HEK293T (cell line): Measurements from ENCODE around the gene GPR39.

Experiments used
- CTCF ChIA-PET: fragments of 350-600 bp; formaldehyde crosslinking; extraction: SDS; loops from one replicate; lab custom pipeline; 2021; ENCODE audit warnings: antibody characterized with exemption, inconsistent platforms; lab: Yijun Ruan, JAX
- POLR2A ChIA-PET: fragments of 350-600 bp; formaldehyde crosslinking; extraction: SDS; loops from one replicate; lab custom pipeline; 2020; ENCODE audit warnings: antibody characterized with exemption, inconsistent platforms; lab: Yijun Ruan, JAX
- DNase-seq: peaks from one replicate; pipeline ENCODE4 v3.0.0; 2012; ENCODE audit warnings: mixed read lengths; ENCODE audit errors: extremely low spot score
- ARNT ChIP-seq: fragments of 450-650 bp; IDR thresholded peaks from 2 replicates; pipeline ENCODE4 v1.6.1; 2017; ENCODE audit warnings: mild to moderate bottlenecking
- BHLHE40 ChIP-seq: fragments of 450-650 bp; IDR thresholded peaks from 2 replicates; pipeline ENCODE4 v1.6.1; 2016; ENCODE audit warnings: mild to moderate bottlenecking, moderate library complexity, borderline replicate concordance
- CTBP1 ChIP-seq: fragments of 450-650 bp; IDR thresholded peaks from 2 replicates; pipeline ENCODE4 v1.6.1; 2016; ENCODE audit warnings: borderline replicate concordance
- ELF4 ChIP-seq: fragments of 450-650 bp; IDR thresholded peaks from 2 replicates; pipeline ENCODE4 v1.6.1; 2017; ENCODE audit warnings: antibody characterized with exemption
- FOXA1 ChIP-seq: fragments of 450-650 bp; IDR thresholded peaks from 2 replicates; pipeline ENCODE4 v1.6.1; 2016; ENCODE audit warnings: mild to moderate bottlenecking
- FOXK2 ChIP-seq: fragments of 450-650 bp; IDR thresholded peaks from 2 replicates; pipeline ENCODE4 v1.6.1; 2016; ENCODE audit warnings: mild to moderate bottlenecking
- FOXM1 ChIP-seq: fragments of 450-650 bp; IDR thresholded peaks from 2 replicates; pipeline ENCODE4 v1.6.1; 2017; ENCODE audit warnings: mild to moderate bottlenecking, borderline replicate concordance
- HDGF ChIP-seq: fragments of 450-650 bp; IDR thresholded peaks from 2 replicates; pipeline ENCODE4 v1.6.1; 2017; ENCODE audit warnings: antibody characterized with exemption, borderline replicate concordance
- L3MBTL2 ChIP-seq: fragments of 450-650 bp; conservative IDR thresholded peaks from 2 replicates; pipeline ENCODE4 v1.6.1; 2016; ENCODE audit warnings: mild to moderate bottlenecking
- LEF1 ChIP-seq: fragments of 450-650 bp; IDR thresholded peaks from 2 replicates; pipeline ENCODE4 v1.6.1; 2017; ENCODE audit warnings: mild to moderate bottlenecking, borderline replicate concordance
- NFRKB ChIP-seq: fragments of 450-650 bp; IDR thresholded peaks from 2 replicates; pipeline ENCODE4 v1.6.1; 2016; ENCODE audit warnings: mild to moderate bottlenecking, moderate library complexity
- PKNOX1 ChIP-seq: fragments of 450-650 bp; IDR thresholded peaks from 2 replicates; pipeline ENCODE4 v1.6.1; 2016
- SP1 ChIP-seq: fragments of 450-650 bp; IDR thresholded peaks from 2 replicates; pipeline ENCODE4 v1.6.1; 2017
- SUZ12 ChIP-seq: fragments of 450-650 bp; IDR thresholded peaks from 2 replicates; pipeline ENCODE4 v1.6.1; 2016; ENCODE audit warnings: mild to moderate bottlenecking
- TARDBP ChIP-seq: fragments of 450-650 bp; IDR thresholded peaks from 2 replicates; pipeline ENCODE4 v1.6.1; 2016
- ZNF384 ChIP-seq: fragments of 450-650 bp; IDR thresholded peaks from 2 replicates; pipeline ENCODE4 v1.6.1; 2016

Gene GPR39

DNA sequence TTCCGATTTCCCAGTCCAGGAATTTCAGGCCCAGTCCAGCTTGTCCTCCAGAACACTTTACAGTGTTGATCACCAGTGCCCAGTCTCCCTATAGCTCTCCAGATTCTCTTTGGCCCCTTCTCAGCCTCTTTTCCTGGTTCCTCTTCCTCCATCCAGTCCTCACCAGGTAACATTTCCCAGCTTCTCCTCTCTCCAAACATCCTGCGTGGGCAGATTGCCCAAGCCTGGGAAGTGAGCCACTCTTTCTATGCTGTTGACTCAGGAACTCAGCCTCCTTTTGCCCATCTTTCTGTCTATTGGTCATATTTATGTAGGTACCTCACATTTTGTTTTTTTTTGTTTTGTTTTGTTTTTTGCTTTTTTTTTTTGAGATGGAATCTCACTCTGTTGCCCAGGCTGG, 144.0 kb downstream of the GPR39 start:
- no peak for DNase-seq
- ChIA-PET POLR2A (no interaction called here), CTCF (interaction anchor here (0.9 kb wide), 1 partner anchor 13 kb away, joined by 3 read pairs; no protein-coding TSS in a partner anchor)
- TF ChIP-seq BHLHE40 = no peak
- no peak for TF ChIP-seq FOXK2
- TF ChIP-seq ZNF384 = no peak
- TF ChIP-seq FOXA1 = no peak
- TF ChIP-seq FOXM1 = no peak
- TF ChIP-seq PKNOX1 = no peak
- no peak for TF ChIP-seq SP1
- TF ChIP-seq ELF4 = no peak
- TF ChIP-seq HDGF = no peak
- no peak for TF ChIP-seq CTBP1
- no peak for TF ChIP-seq LEF1
- no peak for TF ChIP-seq NFRKB
- TF ChIP-seq SUZ12 = no peak
- TF ChIP-seq L3MBTL2 = no peak
- TF ChIP-seq TARDBP = no peak
- TF ChIP-seq ARNT = no peak

GRCh38 chr2:132562245-132562644, 145.6 kb downstream of the GPR39 start:
- CTCF ChIA-PET = no interaction called here
- no peak for TF ChIP-seq SP1
- TF ChIP-seq FOXM1 = no peak
- TF ChIP-seq CTBP1 = no peak
- TF ChIP-seq LEF1 = no peak
- TF ChIP-seq FOXK2 = no peak
- no peak for TF ChIP-seq SUZ12
- no peak for TF ChIP-seq L3MBTL2
- TF ChIP-seq HDGF = no peak
- TF ChIP-seq PKNOX1 = no peak
- no peak for TF ChIP-seq FOXA1
- no peak for TF ChIP-seq ELF4
- DNase-seq = no peak

GRCh38 chr2:132564065-132564464, 147.5 kb downstream of the GPR39 start:
- TF ChIP-seq FOXA1 = no peak
- TF ChIP-seq ARNT = no peak
- no peak for TF ChIP-seq HDGF
- no peak for TF ChIP-seq TARDBP
- TF ChIP-seq FOXM1 = no peak
- TF ChIP-seq SP1 = no peak
- TF ChIP-seq BHLHE40 = no peak
- no peak for TF ChIP-seq ZNF384
- no peak for TF ChIP-seq LEF1
- TF ChIP-seq NFRKB = no peak
- TF ChIP-seq SUZ12 = no peak
- TF ChIP-seq L3MBTL2 = no peak
- TF ChIP-seq FOXK2 = no peak
- TF ChIP-seq ELF4 = no peak
- no peak for TF ChIP-seq PKNOX1
- no peak for TF ChIP-seq CTBP1
- DNase-seq = no peak
- CTCF ChIA-PET = no interaction called here
- POLR2A ChIA-PET = no interaction called here

More at GRCh38 chr2:132562245-132562644, 145.6 kb downstream of the GPR39 start:
- POLR2A ChIA-PET = no interaction called here

- ChIA-PET CTCF (no interaction called here), POLR2A (no interaction called here)
- no peak for DNase-seq
- TF ChIP-seq PKNOX1 (no peak), LEF1 (no peak), FOXM1 (no peak), SUZ12 (no peak), ELF4 (no peak)
Observed at GRCh38 chr2:132566379-132566778, 149.8 kb downstream of the GPR39 start.

- CTCF ChIA-PET = no interaction called here
- TF ChIP-seq FOXM1 (no peak), ARNT (no peak), TARDBP (no peak), SP1 (no peak), SUZ12 (no peak), FOXK2 (no peak), CTBP1 (no peak), PKNOX1 (no peak), ZNF384 (no peak), FOXA1 (no peak), LEF1 (no peak)
- DNase-seq = no peak
- POLR2A ChIA-PET = no interaction called here
Observed at GRCh38 chr2:132567682-132568081, 151.1 kb downstream of the GPR39 start.
